Ammon's horn (tissue), 1 donor: ENCODE results near the gene OR2A42.
"Not testable (repeated sequence)": the region's sequence is repeated elsewhere in the genome, so short reads cannot be mapped to it uniquely, and the experiment has no call there.

ENCODE experiments used
- DNase-seq: peaks from one replicate; pipeline ENCODE4 v3.0.0-alpha.2; 2016; ENCODE audit warnings: low spot score

The OR2A42 gene

GRCh38 chr7:144239365-144239764 lies at the start of gene OR2A42:
Gene OR2A42 (minus strand): TSS chr7:144239605. CDS start chr7:144232843, 6,762 bp downstream.
- DNase-seq, result not testable (repeated sequence)

DNA sequence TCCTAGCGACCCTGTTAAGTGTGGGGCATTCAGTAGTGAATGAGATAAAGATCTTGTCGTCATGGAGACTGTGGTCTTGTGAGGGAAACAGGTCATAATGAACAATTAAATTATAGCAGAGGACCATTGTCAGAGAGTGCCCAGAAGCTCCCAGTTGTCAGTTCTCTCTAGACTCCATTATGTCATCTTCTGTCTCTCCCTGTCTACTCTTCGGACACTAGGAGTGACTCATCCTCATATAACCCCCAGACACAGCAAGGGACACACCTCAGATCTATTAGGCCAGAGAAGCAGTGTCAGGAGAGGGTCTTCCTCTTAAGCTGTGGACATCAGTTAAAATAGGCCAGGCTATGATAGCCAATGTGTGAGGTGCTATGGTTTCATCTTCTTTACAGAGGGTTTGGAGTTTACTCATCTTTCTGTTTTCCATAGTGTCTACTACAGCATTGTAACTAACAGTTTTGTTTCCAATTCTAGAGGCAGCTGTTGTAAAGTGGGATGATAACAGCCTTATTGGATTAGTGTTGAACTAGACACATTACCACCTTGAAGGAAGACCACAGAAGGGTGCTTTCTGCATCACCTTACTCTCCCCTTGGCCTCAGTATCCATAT lies 47.9 kb upstream of the OR2A42 start:
- not testable (repeated sequence) for DNase-seq

DNA sequence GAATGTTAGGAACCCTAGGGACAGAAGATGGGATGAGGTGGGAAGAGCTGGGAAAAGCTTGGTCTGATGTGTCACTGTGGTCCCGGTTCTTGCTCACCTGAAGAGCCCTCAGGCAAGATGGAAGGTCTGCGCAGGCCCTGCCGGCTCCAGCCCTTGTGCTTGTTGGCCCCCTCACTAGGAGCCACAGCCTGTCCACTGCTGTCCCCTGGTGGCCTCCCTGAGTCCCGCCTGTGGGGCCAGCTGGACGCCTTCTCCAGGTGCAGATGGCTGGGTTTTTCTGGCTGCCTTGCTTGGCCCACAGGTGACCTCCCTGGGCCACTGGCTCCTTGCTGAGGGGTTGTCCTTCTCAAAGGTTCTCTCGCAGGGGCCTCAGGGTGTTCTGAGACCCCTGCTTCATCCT lies 44.3 kb upstream of the OR2A42 start:
- not testable (repeated sequence) for DNase-seq

DNA sequence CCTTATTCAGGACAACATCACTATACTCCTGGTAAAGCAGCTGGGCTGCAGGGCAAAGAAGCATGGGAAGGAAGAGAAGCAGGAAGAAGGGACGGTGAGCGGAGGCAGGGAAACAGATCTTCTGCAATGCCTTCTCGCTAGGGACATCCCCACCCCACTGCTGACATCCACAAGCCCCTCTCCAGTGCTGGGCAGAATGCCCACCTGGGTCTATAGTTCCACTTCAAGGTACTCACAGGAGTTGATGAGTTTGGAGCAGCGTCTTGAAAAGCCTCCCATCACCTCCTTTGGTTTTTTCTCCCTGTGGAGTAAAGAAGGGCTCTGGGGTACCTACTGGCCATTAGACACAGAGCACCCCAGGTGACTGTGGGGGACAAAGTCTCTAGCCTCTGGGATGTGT lies 43.1 kb upstream of the OR2A42 start:
- not testable (repeated sequence) for DNase-seq

- DNase-seq, result not testable (repeated sequence)
Measured at GRCh38 chr7:144281981-144282380, 42.6 kb upstream of the OR2A42 start.

- not testable (repeated sequence) for DNase-seq
Measured at GRCh38 chr7:144280010-144280409, 40.6 kb upstream of the OR2A42 start.

DNA sequence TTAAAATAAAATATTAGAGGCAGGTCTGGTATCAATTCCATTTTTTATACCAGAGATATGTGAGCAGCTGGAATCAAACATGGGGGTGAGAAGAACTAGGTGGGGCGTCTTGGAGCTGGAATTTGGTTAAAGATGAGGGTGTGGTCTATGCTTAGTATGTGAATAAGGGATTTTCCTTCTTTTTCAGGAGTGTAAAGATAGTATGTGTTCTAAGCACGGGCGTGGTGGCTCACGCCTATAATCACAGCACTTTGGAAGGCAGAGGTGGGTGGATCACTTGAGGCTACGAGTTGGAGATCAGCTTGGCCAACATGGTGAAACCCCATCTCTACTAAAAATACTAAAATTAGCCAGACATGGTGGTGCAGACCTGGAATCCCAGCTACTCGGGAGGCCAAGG lies 35.9 kb upstream of the OR2A42 start:
- not testable (repeated sequence) for DNase-seq

DNA sequence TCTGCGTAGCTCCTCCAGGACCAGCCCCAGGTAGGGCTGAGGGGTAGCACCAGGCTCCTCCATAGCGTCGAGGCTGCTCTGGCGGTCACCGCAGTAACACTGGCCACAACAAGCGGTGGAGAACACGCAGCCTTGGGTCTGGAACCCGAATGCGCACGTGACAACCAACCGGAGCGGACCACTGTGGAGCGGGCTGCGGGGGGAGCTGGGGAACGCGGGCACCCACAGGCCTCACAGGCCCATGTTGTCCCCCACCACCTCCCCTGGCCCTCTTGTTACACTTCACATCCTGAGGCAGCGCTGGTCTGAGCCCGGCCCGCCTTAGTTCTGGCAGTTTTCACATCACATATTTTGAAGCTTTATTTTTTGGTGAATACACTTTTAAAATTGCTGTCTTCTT lies 29.8 kb upstream of the OR2A42 start, which contains the start of gene CTAGE8:
Gene CTAGE8, minus strand, starts transcription at position 101 of the 400 bp plus-strand sequence. Its CDS starts 38 bp downstream, at position 63.
- DNase-seq, result not testable (repeated sequence)

GRCh38 chr7:144264692-144265091 lies 25.3 kb upstream of the OR2A42 start, which contains the start of gene OR2A7:
Gene OR2A7 (minus strand): TSS chr7:144264792. CDS start chr7:144259628, 5,164 bp downstream.
- DNase-seq, result not testable (repeated sequence)

GRCh38 chr7:144262128-144262527 lies 22.7 kb upstream of the OR2A42 start:
- DNase-seq, result not testable (repeated sequence)

- not testable (repeated sequence) for DNase-seq
Measured at GRCh38 chr7:144259067-144259466, 19.7 kb upstream of the OR2A42 start.

DNA sequence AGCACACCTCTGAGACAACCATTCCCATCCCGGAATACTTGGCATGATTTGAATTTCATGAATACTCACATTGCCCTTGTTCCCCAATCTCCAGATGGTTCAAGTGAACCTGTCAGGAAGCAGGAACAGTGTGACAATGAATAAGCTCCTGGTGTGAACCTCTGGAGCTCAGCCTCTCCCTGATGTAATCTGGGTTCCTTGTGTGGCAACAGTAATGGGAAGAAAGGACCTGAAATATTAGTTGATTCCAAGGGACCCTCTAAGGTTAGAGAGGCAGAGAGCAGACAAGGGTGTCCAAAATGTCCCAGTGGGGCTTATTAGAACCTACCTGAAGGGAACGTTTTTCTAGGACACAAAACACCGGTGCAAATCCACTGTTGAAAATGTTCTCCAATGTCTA lies 16.7 kb upstream of the OR2A42 start:
- no peak for DNase-seq

GRCh38 chr7:144255471-144255897 lies 16.1 kb upstream of the OR2A42 start:
- peak; percentile 0 for DNase-seq

DNA sequence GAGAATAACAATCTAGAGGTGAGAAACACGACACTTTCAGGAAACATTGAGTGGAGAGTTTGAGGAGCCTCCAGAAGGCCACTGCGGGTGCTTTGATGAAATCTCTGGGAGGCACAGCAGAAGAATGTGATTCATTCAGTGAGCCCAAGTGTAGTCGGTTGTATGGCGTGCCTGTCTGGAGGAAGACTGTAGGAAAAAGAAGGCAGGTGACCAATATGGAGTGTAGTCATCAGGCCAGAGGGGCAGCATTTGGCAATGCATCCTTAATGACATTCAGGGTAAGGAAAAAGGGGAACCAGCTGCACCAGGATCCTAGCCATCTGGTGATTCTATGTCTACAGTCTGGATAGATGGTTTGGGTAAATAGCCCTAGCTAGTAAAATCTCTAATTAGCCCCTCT lies 12.9 kb upstream of the OR2A42 start:
- DNase-seq, result not testable (repeated sequence)

DNA sequence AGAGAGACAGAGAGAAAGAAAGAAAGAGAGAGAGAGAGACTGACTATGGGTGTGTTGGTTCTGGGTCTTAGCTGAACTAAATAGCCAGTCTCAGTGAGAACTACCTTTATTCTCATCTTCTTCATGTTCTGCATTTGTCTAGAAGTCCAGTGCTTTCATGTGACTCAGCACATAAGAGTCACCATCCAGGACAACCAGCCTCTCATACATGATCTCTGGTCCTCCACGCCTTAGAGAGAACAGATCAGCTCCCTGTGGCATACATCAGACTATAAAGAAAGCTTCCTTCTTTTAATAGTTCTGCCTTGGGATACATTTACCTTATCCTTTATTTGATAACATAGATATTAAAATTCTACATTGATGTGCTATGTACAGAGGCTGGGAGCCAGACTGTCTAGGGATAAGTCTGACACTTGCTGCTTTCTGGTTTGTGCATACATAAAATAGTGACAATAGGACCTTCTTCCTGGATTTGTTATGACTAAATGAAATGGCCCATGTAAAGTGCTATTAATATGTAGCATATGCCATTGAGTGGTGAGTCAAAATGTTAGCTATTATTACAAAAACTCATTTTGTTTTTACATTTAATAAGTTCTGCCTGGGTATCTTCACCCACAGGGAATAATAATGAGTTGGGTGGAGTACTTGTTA lies 8.4 kb upstream of the OR2A42 start:
- DNase-seq, result not testable (repeated sequence)

DNA sequence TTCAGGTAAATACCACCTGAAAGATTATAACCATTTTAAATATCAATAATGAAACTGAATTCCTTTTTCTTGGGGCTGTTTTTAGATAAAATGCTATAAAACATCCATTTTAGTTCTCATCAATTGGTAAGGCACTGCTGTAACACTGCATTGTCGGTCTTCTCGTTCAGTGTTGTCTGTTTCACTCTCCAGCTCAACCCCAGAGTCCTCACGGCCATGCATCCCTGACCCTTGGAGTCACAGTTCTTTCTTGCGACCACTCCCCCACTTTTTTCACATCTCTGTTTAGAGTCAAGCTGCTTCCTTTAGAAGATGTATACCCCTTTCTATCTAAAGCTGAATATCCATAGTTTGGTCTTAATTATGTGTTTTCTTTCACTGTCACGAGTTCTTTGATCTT lies 7.6 kb upstream of the OR2A42 start:
- not testable (repeated sequence) for DNase-seq

DNA sequence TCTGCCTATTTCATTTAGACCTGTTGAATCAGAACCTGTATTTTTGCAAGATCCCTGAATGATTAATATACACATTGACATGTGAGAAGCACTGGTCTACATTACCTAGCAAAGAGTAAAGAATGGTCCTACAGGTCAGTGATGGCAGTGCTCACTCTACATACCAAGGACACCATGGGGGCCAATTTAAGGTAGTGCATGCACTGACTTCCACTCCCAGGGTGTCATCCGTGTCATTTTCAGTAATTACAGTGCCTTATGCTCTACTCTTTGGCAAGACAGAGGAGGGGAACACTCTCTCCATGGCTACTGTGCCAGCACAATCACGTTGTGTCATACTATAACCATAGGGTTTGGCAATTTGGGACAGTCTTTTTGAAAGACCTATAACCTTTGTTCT lies 6.0 kb upstream of the OR2A42 start:
- DNase-seq, result not testable (repeated sequence)

GRCh38 chr7:144238530-144239082 lies 799 bp downstream of the OR2A42 start:
- not testable (repeated sequence) for DNase-seq

GRCh38 chr7:144233039-144233438 lies 6.4 kb downstream of the OR2A42 start:
- not testable (repeated sequence) for DNase-seq

DNA sequence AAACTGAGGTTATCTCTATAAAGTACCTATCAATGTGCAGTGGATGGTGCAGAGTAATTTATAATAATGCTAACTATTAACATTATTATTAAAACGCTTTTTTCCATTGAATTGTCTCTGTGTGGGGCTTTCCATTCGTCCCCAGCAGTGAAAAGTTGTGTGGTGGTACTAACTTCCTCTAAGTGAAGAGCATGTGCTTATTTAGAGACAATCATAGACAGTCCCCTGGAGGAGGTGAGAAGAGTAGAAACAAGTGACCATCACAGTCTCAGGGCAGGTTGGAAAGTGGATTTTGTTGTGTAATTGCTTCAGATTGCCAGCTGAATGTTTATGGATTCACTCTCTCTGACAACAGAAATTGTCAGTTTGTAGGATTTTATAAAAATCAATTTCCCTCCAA lies 8.4 kb downstream of the OR2A42 start:
- not testable (repeated sequence) for DNase-seq

DNA sequence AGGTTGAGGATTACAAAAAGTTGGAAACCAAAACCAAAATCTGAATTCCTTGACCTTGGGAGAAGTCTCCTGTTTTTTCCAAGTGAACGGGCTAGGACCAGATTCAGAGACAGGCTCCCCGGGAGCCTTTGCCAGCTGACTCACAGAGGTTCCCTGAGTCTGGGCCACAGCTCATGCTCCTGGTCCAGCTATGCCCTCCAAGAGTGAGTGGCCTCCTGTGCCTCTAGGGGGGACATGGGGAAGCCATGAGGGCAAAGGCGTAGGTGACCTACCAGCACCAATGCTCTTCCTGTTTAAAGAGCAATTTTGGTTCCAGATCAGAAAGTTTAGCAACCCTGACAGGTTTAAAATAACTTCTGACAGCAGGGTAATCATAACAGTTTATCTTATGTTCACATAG lies 10.6 kb downstream of the OR2A42 start:
- not testable (repeated sequence) for DNase-seq

DNA sequence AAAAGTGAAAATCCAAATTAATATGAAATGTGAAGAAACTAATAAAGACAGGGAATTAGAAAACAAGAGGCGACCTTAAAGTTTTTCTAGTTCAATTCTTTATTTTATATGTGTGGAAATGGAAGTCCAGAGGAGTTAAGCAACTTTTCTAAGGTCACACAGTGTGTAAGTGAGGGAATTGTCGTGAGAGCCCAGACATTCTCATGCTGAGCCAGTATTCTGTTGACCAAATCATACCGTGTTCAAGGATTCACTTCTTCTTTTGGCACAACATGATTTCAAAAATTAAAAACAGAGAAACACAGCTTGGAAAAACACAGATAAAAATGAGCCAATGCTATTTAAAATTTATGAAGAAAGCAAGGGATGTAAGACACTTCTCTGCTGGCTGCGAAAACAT lies 12.5 kb downstream of the OR2A42 start:
- not testable (repeated sequence) for DNase-seq

DNA sequence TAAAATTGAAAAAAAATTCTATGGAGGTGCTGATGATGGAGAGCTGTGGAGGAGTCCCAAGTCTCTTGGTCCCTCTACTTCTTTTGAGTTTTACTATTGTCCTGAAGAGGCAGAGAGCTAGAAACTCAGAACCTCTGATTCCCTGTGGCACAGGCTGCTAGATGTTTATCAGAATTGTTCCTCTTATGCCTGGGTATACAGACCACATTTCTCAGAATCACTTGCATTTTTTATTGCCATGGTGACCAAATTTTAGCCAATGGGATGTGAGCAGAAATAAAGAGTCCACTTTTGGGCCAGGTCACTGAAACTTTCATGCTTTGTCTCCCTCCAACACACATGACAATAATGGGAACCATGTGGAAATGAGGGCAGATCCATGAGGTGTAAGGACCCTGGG lies 15.7 kb downstream of the OR2A42 start:
- not testable (repeated sequence) for DNase-seq
